22Rv1 (cell line): ENCODE data around the gene RFWD3.

Experiments
- CTCF ChIP-seq: fragments of 450-650 bp; IDR thresholded peaks from 2 replicates; pipeline ENCODE4 v1.5.1; 2017; ENCODE audit warnings: mild to moderate bottlenecking
- ZFX ChIP-seq: fragments of 450-650 bp; IDR thresholded peaks from 2 replicates; pipeline ENCODE4 v1.6.1; 2017; ENCODE audit warnings: antibody characterized with exemption, borderline replicate concordance

- no peak for TF ChIP-seq CTCF
- TF ChIP-seq ZFX, result no peak
These were observed 14.0 kb upstream of the RFWD3 start for GRCh38 chr16:74680681-74681080.
